Type B pancreatic cell (in vitro differentiated cells): ENCODE measurements around the gene LRRFIP1. TPM values are rescaled to one million over a fixed set of nuclear protein-coding genes. Genes with fewer than 3 reads are reported as not detected.

Source experiments
- DNase-seq: peaks from one replicate; pipeline ENCODE4 v3.0.0; 2021; ENCODE audit warnings: mixed read lengths; ENCODE audit not compliant: unreplicated experiment; ENCODE audit errors: extremely low spot score
- H3K27ac Mint-ChIP-seq: 2 replicates; pipeline ENCODE4 v1.8.0; 2021; ENCODE audit warnings: mild to moderate bottlenecking, mixed read lengths
- H3K27me3 Mint-ChIP-seq: 2 replicates; pipeline ENCODE4 v1.8.0; 2021; ENCODE audit warnings: mixed read lengths
- H3K36me3 Mint-ChIP-seq: 2 replicates; pipeline ENCODE4 v1.8.0; 2021; ENCODE audit warnings: mixed read lengths
- H3K4me1 Mint-ChIP-seq: one replicate; pipeline ENCODE4 v1.8.0; 2021; ENCODE audit warnings: mixed read lengths; ENCODE audit not compliant: unreplicated experiment
- H3K4me3 Mint-ChIP-seq: 2 replicates; pipeline ENCODE4 v1.8.0; 2021; ENCODE audit warnings: mild to moderate bottlenecking, mixed read lengths
- H3K9me3 Mint-ChIP-seq: 2 replicates; pipeline ENCODE4 v1.8.0; 2021; ENCODE audit warnings: mixed read lengths
- total RNA-seq: library from RNA; stranded (reverse); gene quantifications from 2 replicates; pipeline ENCODE4 v1.2.1, GENCODE V29; 2021; ENCODE audit warnings: low replicate concordance
- TF ChIP-seq, protein P1 (sequence below): fragments of 200-600 bp; sonication (generic); conservative IDR thresholded peaks from 2 replicates; pipeline ENCODE4 v1.5.0; 2021; ENCODE audit warnings: antibody characterized with exemption, mild to moderate bottlenecking

Gene LRRFIP1
- total RNA-seq, 1 donor from 2014 or later: 53.8 TPM

DNA sequence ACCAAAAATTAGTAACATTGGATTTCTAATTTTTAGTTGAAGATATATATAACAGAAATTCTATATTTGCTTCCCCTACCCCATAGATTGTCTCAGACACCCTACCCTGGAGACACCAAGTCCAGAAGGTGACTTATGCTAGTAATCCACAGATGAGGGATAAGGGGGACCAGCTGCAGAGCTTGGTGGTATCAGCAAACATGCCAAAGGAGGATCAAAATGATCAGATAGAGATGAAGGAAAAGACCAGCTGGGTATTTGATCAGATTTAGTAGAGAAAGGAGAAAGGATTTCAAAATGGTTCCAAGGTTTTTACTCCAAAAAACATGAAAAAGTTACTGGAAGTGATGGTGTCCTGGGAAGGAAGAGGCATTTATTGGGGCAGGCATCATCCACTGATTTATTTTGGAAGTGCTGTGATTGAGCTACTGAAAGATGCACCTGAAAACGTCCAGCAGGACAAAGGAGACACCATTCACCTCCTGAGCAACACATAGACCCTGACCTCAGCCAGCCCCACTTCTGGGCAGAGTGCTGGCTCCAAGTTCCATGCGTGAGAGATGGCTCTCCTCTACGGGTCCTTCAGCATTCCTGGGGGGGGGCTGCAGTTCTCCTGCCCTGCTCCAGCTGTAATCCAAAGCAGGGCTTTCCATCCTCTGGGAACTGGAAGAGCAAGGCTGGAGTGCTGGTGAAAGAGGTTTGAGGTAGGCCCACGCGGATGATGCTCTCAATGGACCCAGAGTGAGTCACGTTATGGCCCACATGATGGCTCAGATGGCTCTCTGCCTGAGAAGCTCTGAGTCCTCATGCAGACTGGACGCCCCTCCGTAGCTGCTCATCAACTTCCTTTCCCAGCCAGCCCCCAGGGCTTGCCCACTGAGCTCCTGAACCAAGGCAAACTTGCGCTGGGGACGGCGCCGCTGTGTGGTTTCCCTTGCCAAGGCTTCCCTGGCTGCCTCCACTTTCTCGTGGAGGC, 3.7 kb upstream of the LRRFIP1 start:
- Mint-ChIP-seq H3K9me3 (peaks cover 6% of the 10 kb centered on the region), H3K27ac (no peak overlapping the region), H3K27me3 (peaks cover 45% of the 10 kb centered on the region), H3K4me1 (peaks cover 10% of the 10 kb centered on the region), H3K36me3 (peaks cover under 1% of the 10 kb centered on the region), H3K4me3 (peak overlapping the region; percentile 44)
- TF ChIP-seq, protein P1, sequence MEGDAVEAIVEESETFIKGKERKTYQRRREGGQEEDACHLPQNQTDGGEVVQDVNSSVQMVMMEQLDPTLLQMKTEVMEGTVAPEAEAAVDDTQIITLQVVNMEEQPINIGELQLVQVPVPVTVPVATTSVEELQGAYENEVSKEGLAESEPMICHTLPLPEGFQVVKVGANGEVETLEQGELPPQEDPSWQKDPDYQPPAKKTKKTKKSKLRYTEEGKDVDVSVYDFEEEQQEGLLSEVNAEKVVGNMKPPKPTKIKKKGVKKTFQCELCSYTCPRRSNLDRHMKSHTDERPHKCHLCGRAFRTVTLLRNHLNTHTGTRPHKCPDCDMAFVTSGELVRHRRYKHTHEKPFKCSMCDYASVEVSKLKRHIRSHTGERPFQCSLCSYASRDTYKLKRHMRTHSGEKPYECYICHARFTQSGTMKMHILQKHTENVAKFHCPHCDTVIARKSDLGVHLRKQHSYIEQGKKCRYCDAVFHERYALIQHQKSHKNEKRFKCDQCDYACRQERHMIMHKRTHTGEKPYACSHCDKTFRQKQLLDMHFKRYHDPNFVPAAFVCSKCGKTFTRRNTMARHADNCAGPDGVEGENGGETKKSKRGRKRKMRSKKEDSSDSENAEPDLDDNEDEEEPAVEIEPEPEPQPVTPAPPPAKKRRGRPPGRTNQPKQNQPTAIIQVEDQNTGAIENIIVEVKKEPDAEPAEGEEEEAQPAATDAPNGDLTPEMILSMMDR: no peak
- no peak for DNase-seq

GRCh38 chr2:237624565-237624964, 2.8 kb upstream of the LRRFIP1 start:
- H3K4me1 Mint-ChIP-seq: peaks cover 16% of the 10 kb centered on the region
- peaks cover 46% of the 10 kb centered on the region for H3K27me3 Mint-ChIP-seq
- H3K4me3 Mint-ChIP-seq: no peak overlapping the region
- peaks cover 6% of the 10 kb centered on the region for H3K9me3 Mint-ChIP-seq
- no peak overlapping the region for H3K27ac Mint-ChIP-seq
- TF ChIP-seq, protein P1: no peak
- peaks cover 6% of the 10 kb centered on the region for H3K36me3 Mint-ChIP-seq
- DNase-seq: no peak

DNA sequence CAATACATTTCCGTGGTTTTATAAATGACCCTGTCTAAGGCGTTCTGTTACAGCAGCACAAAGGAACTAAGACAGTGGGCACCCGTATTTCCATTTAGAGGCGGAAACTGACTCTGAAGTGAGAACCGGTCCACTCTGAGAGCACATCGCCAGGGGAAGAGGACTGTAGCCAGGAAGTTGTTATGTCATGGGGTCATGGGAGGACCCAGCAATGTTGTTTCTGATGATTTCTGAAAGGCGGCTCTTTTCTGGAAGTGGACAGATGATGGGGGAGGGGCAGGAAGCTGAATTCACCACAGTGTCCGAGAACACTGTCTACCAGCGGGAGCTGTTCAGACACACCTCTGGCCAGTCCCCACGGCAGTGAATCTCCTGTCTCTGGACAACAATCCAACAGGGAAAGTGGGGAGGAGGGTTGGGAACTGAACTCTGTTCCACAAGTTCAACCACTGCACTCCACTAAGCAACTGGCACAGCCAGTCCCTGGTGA, 2.1 kb upstream of the LRRFIP1 start:
- peaks cover 21% of the 10 kb centered on the region for H3K4me1 Mint-ChIP-seq
- no peak for DNase-seq
- H3K27ac Mint-ChIP-seq: no peak overlapping the region
- peak overlapping the region; percentile 86 for H3K4me3 Mint-ChIP-seq
- H3K36me3 Mint-ChIP-seq: peaks cover 12% of the 10 kb centered on the region
- TF ChIP-seq, protein P1: no peak
- H3K9me3 Mint-ChIP-seq: peaks cover 6% of the 10 kb centered on the region
- H3K27me3 Mint-ChIP-seq: peaks cover 46% of the 10 kb centered on the region

DNA sequence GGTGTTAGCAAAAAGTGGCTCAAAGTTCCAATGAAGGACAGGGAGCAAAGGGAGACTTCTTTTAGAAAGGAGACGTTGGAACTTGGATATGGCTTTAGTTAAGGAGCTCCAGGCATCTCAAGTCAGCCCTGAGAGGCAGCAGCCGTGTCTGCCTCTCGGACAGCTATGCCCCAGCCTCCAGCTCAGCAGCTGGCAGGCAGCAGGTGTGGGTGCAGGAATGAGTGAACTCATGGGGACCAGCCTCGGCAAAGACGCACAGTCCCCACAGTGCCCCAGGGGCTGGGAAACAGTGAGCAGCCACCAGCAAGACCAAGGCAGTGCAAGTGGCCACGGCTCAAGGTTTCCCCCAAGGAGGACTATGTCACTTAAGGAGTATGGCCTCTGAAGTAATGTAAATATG, 1.6 kb upstream of the LRRFIP1 start:
- no peak overlapping the region for H3K27ac Mint-ChIP-seq
- peaks cover 15% of the 10 kb centered on the region for H3K36me3 Mint-ChIP-seq
- peaks cover 46% of the 10 kb centered on the region for H3K27me3 Mint-ChIP-seq
- peak overlapping the region; percentile 86 for H3K4me3 Mint-ChIP-seq
- peaks cover 6% of the 10 kb centered on the region for H3K9me3 Mint-ChIP-seq
- TF ChIP-seq, protein P1: no peak
- peaks cover 24% of the 10 kb centered on the region for H3K4me1 Mint-ChIP-seq
- DNase-seq: no peak

DNA sequence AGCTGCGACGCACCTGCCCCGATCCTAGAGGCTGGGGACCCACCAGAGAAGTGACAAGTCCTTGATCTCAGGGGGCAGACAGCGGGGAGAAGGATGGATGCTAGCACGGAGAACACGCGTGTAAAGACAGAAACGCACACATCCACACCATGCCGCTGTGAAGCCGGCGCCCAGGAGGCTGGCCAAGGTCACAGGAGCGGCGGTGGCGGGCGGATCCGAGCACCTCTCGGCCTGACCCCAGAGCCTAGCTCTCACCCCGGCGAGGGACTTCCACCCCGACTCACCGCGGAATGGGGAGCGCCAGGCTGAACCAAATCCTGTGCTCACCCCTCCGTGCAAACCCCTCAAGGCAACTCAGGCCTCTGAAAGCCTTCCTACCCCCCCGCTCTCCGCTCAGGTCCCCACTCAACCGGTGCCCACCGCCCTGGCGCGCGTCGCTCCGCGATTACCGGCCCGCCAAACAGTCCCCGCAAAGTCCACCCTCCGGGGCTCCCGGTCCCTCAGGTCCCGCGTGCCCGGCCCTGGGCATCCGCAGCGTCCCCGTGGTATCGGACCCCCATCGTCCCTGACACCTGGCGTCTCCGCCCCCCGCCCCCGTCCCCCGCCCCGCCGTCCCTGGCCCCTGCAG, 460 bp upstream of the LRRFIP1 start:
- H3K4me1 Mint-ChIP-seq: peaks cover 29% of the 10 kb centered on the region
- TF ChIP-seq, protein P1: no peak
- peak overlapping the region; percentile 86 for H3K4me3 Mint-ChIP-seq
- peaks cover 41% of the 10 kb centered on the region for H3K27me3 Mint-ChIP-seq
- peaks cover 20% of the 10 kb centered on the region for H3K36me3 Mint-ChIP-seq
- H3K27ac Mint-ChIP-seq: peak overlapping the region; percentile 11
- no peaks in the 10 kb centered on the region for H3K9me3 Mint-ChIP-seq
- no peak for DNase-seq
